Transverse colon (tissue), 4 donors: ENCODE results near the gene AFF1. TPM values are rescaled to one million over a fixed set of nuclear protein-coding genes. Genes with fewer than 3 reads are reported as not detected.

ENCODE experiments used
- DNase-seq: peaks from one replicate; pipeline ENCODE4 v3.0.0-alpha.2; 2019
- H3K27ac ChIP-seq, 4 donors: fragments of 200-600 bp; sonication (generic); 2 replicates each; pipeline ENCODE4 v1.5.1; 2016 to 2018; ENCODE audit warnings: inconsistent platforms in 4 of 4
- H3K27me3 ChIP-seq: fragments of 200-600 bp; sonication (generic); 2 replicates; pipeline ENCODE4 v1.5.1; 2017; ENCODE audit warnings: inconsistent platforms
- H3K36me3 ChIP-seq, 4 donors: fragments of 200-600 bp; sonication (generic); 2 replicates each; pipeline ENCODE4 v1.5.1; 2017 to 2019; ENCODE audit warnings: inconsistent platforms in 4 of 4
- H3K4me1 ChIP-seq, 4 donors: fragments of 200-600 bp; sonication (generic); 2 replicates each; pipeline ENCODE4 v1.5.1; 2017 to 2020; ENCODE audit warnings: inconsistent platforms in 4 of 4
- H3K4me3 ChIP-seq, 4 donors: fragments of 200-600 bp; sonication (generic); 1 replicate in 1 of 4; 2 replicates in 3 of 4; pipeline versions ENCODE4 v1.5.1 to v1.6.1; 2017 to 2019; ENCODE audit warnings: inconsistent platforms in 4 of 4
- H3K9me3 ChIP-seq, 2 donors: fragments of 200-600 bp; sonication (generic); 2 replicates each; pipeline ENCODE4 v1.5.1; 2017 to 2019; ENCODE audit warnings: inconsistent platforms in 2 of 2
- EP300 ChIP-seq: sonication (generic); formaldehyde crosslinking; IDR thresholded peaks from one replicate; pipeline ENCODE4 v1.6.1; 2017; ENCODE audit warnings: antibody characterized with exemption, low read depth
- POLR2A ChIP-seq: fragments of 450-650 bp; IDR thresholded peaks from one replicate; pipeline ENCODE4 v1.6.1; 2016; ENCODE audit warnings: antibody characterized with exemption, mild to moderate bottlenecking, moderate library complexity
- POLR2AphosphoS5 ChIP-seq, 3 donors: sonication (generic); formaldehyde crosslinking; IDR thresholded peaks; one replicate each; pipeline ENCODE4 v1.6.1; 2016; ENCODE audit warnings: antibody characterized with exemption in 3 of 3
- WGBS, 2 donors: methylation state at CpG; one replicate each; pipeline ENCODE4 v1.1.5; 2018; ENCODE audit warnings: low coverage in 1 of 2; 5-methylcytosine and 5-hydroxymethylcytosine counted together
- in situ Hi-C, 4 donors: fragments of 200-750 bp; cut with MboI; loops; one replicate each; pipeline versions ENCODE4 v1.15.0 to v1.15.1; 2017; ENCODE audit warnings: low sequenced_read_pairs in 3 of 4, low pct_ligation_motif_present in 1 of 4, low pct_unique_long_range_greater_than_20kb in 1 of 4
- intact Hi-C: fragments of 100-400 bp; cut with DNase I; formaldehyde crosslinking; loops from one replicate; pipeline ENCODE4 v1.15.1; 2023; ENCODE audit warnings: low total_unique reads
- total RNA-seq, 4 donors: library from RNA; depleted of rRNA; stranded (reverse); fragments of >200 nt; gene quantifications; one replicate each; pipeline ENCODE4 v1.1.0, GENCODE V29; 2016
- TF ChIP-seq, protein P1 (sequence below), 5 experiments: fragments of 200-600 bp in 3 of 5; fragments of 450-650 bp in 2 of 5; sonication (generic) in 3 of 5; IDR thresholded peaks; 1 replicate in 2 of 5; 2 replicates in 3 of 5; pipeline ENCODE4 v1.5.1; 2016 to 2017; ENCODE audit warnings: antibody characterized with exemption in 5 of 5, inconsistent platforms in 3 of 5, mild to moderate bottlenecking in 2 of 5, moderate library complexity in 1 of 5

The AFF1 gene
- total RNA-seq, 4 donors from 2014 or later, result 77.1 to 151 (median 97.0) TPM

DNA sequence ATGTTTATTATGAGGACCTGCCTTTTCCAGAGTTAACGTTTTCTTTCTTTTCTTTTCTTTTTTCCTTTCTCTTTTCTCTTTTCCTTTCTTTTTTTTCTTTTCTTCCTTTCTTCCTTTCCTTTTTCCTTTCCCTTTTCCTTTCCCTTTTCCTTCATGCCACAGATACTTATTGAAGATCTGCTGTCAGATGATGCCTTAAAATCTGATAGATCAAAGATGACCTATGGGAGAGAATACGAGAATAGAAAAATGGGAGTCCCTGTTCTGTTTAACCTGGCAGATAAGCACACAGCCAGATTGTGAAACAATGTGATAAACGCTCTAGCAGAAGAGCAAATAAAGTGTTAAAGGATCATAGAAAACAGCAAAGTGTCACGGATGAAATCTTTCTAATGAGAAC, 38.9 kb downstream of the AFF1 start:
- Histone ChIP-seq H3K36me3 (no peaks in the 10 kb centered on the region), H3K4me3 (no peak overlapping the region), H3K4me1 (peaks cover 15 to 79% (median 48%) of the 10 kb centered on the region in 4 donors), H3K27me3 (no peaks in the 10 kb centered on the region), H3K27ac (peak overlapping the region in 2 of 4 donors; percentile 56 to 59), H3K9me3 (no peaks in the 10 kb centered on the region)
- no peak for TF ChIP-seq EP300
- TF ChIP-seq, protein P1, sequence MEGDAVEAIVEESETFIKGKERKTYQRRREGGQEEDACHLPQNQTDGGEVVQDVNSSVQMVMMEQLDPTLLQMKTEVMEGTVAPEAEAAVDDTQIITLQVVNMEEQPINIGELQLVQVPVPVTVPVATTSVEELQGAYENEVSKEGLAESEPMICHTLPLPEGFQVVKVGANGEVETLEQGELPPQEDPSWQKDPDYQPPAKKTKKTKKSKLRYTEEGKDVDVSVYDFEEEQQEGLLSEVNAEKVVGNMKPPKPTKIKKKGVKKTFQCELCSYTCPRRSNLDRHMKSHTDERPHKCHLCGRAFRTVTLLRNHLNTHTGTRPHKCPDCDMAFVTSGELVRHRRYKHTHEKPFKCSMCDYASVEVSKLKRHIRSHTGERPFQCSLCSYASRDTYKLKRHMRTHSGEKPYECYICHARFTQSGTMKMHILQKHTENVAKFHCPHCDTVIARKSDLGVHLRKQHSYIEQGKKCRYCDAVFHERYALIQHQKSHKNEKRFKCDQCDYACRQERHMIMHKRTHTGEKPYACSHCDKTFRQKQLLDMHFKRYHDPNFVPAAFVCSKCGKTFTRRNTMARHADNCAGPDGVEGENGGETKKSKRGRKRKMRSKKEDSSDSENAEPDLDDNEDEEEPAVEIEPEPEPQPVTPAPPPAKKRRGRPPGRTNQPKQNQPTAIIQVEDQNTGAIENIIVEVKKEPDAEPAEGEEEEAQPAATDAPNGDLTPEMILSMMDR (IDR thresholded peaks at IDR 0.05), result no peak
- TF ChIP-seq POLR2AphosphoS5 (IDR thresholded peaks at IDR 0.05), result no peak
- no peak for TF ChIP-seq POLR2A
- intact Hi-C loops (no loop called here), in situ Hi-C loops (no loop called here)
- WGBS, 2 donors, result 54 to 57% methylated on average over 3 to 4 of the region's 4 CpGs
- no peak for DNase-seq

DNA sequence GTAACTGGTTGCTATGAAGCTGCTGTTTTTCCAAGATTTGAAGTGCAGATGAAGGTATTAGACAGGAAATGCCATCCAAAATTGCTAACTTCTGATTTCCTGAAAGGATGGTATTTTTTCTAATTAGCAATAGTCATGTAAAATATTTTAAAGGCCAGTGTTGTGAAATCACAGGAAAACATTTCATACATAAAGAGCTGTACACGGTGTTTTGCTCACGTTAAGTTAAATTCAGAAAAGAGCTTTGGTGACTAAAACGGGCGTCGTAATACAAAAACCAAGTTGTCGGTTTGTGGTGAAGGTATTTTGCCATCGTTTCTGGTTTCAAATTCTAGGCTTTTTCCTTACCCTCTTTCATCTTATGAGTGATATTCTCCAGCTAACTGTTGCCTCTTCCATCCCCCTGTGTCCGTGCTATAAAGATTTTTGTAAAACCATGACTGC, 39.8 kb downstream of the AFF1 start:
- no peaks in the 10 kb centered on the region for H3K9me3 ChIP-seq
- in situ Hi-C loops, result no loop called here
- H3K36me3 ChIP-seq, result no peaks in the 10 kb centered on the region
- H3K4me1 ChIP-seq, result peaks cover 15 to 83% (median 50%) of the 10 kb centered on the region in 4 donors
- intact Hi-C loops, result no loop called here
- no peak overlapping the region for H3K27ac ChIP-seq
- no peak overlapping the region for H3K4me3 ChIP-seq
- no peak for DNase-seq
- TF ChIP-seq POLR2AphosphoS5 (IDR thresholded peaks at IDR 0.05), result no peak
- TF ChIP-seq POLR2A, result no peak
- TF ChIP-seq, protein P1 (IDR thresholded peaks at IDR 0.05), result no peak
- TF ChIP-seq EP300, result no peak
- WGBS, 2 donors, result 72 to 77% methylated on average over 8 of the region's 8 CpGs
- H3K27me3 ChIP-seq, result no peaks in the 10 kb centered on the region

DNA sequence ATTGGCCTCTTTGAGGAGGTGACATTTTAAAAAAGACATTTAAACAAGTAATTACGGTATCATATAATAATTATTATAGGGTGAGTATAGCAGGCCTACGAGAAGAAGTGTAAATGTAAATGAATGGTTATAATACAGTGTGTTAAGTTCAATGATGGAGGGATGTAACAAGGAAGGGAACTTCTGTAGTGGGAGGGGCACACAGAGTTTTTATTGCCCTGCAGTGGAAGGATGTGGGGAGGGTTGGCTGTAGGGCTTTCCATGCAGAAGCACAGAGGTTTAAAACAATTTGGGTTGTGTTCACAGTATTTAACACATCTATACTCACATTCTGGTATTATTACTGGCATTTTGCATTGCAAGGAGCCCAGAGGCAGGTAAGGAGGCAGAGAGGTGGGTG, 41.1 kb downstream of the AFF1 start:
- TF ChIP-seq POLR2A (no peak), POLR2AphosphoS5 (IDR thresholded peaks at IDR 0.05) (no peak), EP300 (no peak)
- TF ChIP-seq, protein P1 (IDR thresholded peaks at IDR 0.05), result no peak
- Histone ChIP-seq H3K4me1 (peaks cover 9 to 72% (median 43%) of the 10 kb centered on the region in 4 donors), H3K27me3 (no peaks in the 10 kb centered on the region), H3K4me3 (no peak overlapping the region), H3K27ac (peak overlapping the region in 1 of 4 donors; percentile 17), H3K9me3 (no peaks in the 10 kb centered on the region), H3K36me3 (no peaks in the 10 kb centered on the region)
- no peak for DNase-seq
- in situ Hi-C loops, result no loop called here
- intact Hi-C loops, result no loop called here
- WGBS, 2 donors, result 74 to 75% methylated on average over 2 of the region's 2 CpGs

DNA sequence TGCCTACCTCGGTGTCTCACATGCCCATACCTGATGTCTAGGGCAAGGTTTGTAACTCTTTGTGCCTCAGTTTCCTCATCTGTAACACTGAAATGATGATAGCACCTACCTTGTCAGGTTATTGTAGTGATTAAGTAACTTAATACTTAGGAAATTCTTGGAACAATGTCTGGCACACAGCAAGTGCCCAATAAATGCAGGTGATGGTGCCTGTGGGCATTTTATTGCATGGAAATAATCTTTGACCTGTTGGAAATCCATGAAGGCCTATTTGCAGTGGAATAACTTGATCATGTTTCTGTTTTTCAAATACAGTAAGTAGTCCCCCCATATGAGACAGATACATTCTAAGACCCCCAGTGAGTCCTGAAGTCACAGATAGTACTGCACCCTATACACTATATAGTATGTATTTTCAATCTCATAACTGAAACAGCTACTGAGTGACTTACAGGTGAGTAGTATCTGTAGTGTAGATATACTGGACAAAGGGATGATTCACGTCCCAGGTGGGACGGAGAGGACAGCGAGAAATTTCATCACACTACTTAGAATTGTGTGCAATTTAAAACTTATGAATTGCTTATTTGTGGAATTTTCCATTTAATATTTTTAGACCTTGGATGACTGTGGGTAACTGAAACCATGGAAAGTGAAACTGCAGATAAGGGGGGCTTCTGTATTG, 42.1 kb downstream of the AFF1 start:
- 90 to 92% methylated on average over 3 to 4 of the region's 4 CpGs for WGBS, 2 donors
- Histone ChIP-seq H3K9me3 (no peaks in the 10 kb centered on the region), H3K27ac (peak overlapping the region; percentile 38 to 78 (median 48)), H3K4me3 (no peak overlapping the region), H3K27me3 (no peaks in the 10 kb centered on the region), H3K4me1 (peaks cover 6 to 63% (median 39%) of the 10 kb centered on the region in 4 donors), H3K36me3 (no peaks in the 10 kb centered on the region)
- in situ Hi-C loops (no loop called here), intact Hi-C loops (no loop called here)
- no peak for TF ChIP-seq POLR2AphosphoS5 (IDR thresholded peaks at IDR 0.05)
- no peak for DNase-seq
